Kidney glomerular epithelial cell (primary cell): ENCODE results near the gene PXMP2.

Source experiments
- DNase-seq: peaks from one replicate; lab custom pipeline; 2025; lab: John Stamatoyannopoulos, UW

Gene PXMP2

GRCh38 chr12:132695431-132695830, 8.0 kb downstream of the PXMP2 start:
- no peak for DNase-seq

DNA sequence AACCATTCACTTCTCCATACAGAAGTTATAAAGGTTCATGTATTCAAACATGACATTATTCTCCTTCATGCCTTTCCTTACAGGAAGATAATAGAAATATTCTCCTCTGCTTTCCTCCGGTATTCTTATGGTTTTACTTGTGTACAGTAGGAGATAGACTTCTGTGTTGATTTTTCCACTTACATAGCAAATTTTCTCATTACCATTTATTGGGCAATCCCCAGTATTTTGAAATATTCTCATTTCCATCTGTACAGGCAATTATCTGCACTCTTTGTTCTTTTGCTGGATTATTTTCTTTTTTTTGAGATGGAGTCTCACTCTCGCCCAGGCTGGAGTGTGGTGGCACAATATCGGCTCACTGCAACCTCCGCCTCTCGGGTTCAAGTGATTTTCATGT, 11.0 kb downstream of the PXMP2 start:
- DNase-seq = no peak

DNA sequence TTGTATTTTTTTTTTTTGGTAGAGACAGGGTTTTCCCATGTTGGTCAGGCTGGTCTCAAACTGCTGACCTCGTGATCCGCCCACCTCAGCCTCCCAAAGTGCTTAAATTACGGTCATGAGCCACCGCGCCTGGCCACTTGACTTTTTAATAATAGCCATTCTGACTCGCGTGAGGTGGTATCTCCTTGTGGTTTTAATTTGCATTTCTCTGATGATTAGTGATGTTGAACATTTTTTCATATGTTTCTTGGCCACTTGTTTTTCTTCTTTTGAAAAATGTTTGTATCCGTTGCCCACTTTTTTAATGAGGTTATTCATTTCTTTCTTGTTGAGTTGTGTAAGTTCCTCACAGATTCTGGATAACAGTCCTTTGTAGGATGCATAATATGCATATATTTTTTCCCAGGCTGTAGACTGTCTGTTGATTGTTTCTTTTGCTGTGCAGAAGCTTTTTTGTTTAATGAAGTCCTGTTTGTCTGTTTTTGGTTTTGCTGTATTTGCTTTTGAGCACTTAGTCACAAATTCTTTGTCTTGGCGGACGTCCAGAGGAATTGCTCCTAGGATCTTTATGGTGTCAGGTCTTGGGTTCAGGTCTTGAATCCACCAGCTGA, 12.9 kb downstream of the PXMP2 start:
- no peak for DNase-seq

DNA sequence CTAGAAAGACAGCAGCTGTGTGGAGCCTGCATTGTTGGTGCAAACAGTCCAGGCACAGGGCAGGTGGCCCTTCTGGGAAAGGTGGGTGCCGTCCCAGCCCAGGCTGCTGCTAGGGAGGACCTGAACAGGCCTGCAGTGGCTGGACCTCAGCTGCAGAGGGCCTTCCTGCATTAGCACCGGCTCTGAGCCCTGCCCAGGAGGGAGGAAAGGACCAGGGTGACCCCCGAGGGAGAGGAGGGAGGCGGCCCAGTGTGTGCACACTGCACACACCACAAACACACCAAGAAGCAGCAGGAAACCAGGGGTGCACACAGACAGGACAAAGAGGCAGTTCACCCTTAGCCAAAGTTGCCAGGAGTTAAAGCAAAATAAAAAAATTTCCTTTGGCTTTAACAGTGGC, 15.3 kb downstream of the PXMP2 start:
- DNase-seq = no peak

DNA sequence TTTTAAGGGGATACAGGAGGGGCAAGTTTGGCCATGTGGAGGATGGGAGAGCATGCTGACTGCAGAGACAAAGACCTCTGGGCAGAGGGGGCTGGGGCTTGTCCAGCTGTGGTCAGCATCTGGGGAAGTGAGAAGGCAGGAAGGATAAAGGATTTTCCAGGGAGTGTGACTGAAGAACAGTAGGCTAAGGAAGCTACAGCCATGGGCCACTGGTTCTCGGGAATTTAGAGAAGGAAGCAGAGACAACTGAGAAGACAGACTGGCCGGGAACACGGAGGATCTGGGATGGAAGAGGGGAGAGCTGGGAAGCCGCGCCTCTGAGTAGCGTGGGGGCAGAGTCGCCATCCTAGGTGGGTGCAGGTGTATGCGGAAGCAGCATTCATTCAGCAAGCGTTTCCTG, 16.3 kb downstream of the PXMP2 start:
- DNase-seq = peak; percentile 68

DNA sequence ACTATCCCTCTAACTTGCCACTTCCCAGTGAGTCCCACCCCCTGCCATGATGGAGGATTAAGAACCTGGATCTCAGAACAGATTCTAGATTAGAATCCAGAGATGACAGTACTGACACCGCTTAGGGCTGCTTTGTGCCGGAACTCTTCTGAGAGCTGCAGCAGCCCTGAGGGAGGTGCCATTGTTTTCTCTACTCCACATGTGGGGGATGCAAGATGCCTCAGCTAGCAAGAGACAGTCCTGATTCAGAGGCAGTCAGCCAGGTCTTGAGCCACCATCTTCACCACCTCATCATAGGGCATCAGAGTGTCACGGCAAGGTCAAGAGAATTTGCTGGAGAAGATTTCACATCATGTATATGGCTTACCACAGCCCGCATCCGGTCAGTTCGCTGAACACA, 19.9 kb downstream of the PXMP2 start:
- no peak for DNase-seq

DNA sequence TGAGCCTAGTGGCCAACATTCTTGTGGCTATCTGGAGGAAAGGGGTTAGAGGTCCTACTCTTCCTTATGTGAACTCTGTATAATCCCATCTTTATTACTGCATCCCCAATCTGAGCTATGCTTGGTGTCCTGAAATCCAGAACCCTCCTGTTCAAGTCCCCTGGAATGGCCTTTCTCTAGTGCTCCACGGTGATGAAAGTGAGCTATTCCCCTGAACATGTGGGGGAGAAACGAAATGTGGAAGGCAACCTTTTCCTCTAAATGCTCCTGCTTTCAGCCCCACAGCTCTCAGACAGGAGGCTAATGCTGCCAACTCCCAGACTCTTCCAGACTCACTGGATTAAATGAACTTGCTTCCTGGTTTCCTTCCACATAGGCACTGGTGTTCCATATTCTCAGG, 20.8 kb downstream of the PXMP2 start:
- DNase-seq = no peak

- DNase-seq = no peak
Measured at GRCh38 chr12:132710043-132710404, 22.6 kb downstream of the PXMP2 start.

- DNase-seq = peak; percentile 74
Measured at GRCh38 chr12:132710405-132711079, 23.2 kb downstream of the PXMP2 start, which contains the start of gene PGAM5. PGAM5 (plus strand) TSS chr12:132710842; CDS start chr12:132710877, 35 bp downstream.

DNA sequence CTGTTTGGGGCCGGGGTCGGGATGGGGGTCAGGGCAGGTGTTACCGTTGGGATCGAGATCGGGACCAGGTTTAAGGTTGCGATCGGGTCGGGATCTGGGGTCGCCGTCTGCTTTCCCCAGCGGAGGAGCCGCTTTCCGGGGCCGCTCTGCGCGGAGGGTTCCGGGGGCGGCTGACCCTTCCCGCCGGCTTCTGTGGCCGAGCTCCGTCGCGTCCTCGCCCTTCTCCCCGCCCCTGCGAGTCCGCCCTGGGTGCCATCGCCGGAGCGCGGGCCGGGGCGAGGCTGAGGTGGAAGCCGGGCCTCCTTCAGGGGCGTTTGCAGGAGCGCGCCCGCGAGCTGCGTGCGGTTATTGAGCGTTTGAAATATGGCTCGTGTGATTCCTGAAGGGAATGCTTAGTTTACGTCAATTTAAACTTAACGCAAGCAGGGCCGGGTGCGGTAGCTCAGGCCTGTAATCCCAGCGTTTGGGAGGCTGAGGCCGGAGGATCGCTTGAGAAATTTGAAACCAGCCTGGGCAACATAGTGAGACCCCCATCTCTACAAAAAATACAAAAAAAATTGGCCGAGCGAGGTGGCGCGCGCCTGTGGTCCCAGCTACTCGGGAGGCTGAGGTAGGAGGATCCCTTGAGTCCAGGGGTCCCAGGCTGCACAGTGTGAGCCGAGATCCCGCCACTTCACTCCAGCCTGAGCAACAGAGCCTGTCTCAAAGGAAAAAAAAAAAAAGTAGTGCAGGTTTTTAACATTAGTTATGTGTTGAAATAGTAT, 23.9 kb downstream of the PXMP2 start:
- no peak for DNase-seq

- no peak for DNase-seq
Measured at GRCh38 chr12:132713123-132713522, 25.7 kb downstream of the PXMP2 start.

DNA sequence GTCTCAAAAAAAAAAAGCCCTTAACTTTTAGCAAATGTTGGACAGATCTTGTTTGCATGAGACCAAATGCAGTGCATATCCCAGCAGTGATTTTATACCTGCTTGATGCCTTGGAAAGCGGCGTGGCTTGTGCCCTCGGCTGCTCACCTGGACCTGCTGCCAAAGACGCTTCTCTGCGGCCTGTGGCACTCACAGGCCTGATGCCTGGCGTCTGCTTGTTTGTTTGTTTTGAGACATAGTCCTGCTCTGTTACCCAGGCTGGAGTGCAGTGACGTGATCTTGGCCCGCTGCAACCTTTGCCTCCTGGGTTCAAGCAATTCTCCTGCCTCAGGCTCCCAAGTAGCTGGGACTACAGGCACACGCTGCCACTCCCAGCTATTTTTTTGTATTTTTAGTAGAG, 28.5 kb downstream of the PXMP2 start:
- no peak for DNase-seq

DNA sequence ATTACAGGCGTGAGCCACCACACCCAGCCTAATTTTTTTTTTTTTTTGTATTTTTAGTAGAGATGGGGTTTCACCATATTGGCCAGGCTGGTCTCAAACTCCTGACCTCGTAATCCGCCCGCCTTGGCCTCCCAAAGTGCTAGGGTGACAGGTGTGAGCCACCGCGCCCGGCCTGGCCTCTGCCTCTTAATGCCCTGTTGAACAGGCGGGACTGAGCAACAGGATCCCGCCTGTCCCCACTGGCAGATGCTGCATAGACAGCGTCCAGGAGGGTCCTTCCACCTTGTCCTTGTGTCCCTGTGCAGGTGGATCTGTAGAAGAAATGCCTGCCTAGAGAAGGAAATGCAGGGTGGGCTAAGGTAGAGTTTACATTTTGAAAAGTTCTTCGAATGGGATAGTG, 29.0 kb downstream of the PXMP2 start:
- no peak for DNase-seq

GRCh38 chr12:132717011-132717410, 29.6 kb downstream of the PXMP2 start:
- DNase-seq = no peak

- DNase-seq = no peak
Measured at GRCh38 chr12:132717531-132718387, 30.4 kb downstream of the PXMP2 start.

GRCh38 chr12:132718644-132719043, 31.3 kb downstream of the PXMP2 start:
- no peak for DNase-seq

DNA sequence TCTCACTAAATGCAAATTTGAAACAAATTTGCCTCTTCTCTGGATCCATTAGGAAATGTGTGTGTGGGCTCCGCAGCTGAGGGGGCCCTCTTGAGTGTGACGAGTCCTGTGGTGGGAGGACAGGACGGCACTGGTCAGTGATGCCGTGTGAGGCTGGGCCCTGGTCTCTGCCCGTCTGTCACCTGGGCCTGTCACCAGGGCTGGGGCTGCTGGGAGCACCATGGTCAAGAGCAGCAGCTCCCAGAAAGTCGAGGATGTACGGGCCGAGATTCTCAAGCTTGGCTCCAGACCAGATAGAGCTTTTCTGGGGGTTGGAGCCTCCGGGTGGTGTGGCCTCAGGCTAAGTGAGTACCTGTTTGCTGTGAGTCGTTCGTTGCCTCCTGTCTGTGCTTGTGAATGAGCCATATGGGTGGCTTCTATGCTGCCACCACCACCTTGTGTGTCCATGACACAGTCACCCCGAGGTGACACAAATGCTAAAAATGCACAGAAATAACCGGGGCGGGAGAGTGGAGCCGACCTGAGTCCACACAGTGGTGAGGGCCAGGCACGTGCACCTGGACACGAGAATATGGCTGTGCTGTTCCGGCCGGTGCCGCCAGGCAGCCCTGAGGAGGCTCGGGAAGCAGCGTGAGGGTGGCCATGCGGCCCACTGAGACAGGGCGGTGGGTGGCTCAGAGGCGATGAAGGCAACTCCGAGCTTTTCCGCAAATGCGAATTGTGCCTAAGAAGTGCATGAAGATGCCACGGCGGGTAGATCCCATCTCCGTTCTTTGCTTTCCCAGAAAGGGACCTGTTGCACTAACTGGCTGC, 32.0 kb downstream of the PXMP2 start:
- DNase-seq = no peak

- DNase-seq = no peak
Measured at GRCh38 chr12:132719954-132720324, 32.6 kb downstream of the PXMP2 start.

DNA sequence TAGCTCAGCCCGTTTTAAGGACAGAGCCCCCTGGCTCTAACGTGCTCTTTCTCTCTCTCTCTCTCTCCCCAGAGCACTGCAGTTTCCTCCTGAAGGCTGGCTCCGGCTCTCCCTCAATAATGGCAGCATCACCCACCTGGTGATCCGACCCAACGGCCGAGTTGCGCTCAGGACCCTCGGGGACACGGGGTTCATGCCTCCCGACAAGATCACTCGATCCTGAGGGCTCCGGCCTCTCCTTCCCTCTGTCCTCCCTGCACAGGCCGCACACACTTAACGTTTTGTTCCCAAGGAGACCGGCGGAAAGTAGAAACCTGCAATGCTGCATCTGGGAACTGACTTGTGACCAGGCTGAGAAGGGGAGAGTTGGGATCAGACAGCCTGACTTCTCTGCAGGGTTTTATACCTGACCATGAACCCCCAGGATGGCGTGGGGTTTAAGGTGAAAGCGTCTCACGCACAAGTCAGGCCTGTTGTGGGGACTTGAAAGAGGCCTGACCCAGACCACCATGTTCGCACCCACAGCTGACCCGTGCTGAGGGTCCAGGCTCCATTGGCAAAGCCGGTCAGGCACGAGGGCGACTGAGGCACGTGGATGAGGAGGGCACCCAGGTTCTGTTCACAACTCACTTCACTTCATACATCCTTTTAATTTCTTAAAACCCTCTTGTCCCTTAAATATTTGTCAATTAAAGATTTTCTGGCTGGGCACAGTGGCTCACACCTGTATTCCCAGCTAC, 33.4 kb downstream of the PXMP2 start:
- no peak for DNase-seq

DNA sequence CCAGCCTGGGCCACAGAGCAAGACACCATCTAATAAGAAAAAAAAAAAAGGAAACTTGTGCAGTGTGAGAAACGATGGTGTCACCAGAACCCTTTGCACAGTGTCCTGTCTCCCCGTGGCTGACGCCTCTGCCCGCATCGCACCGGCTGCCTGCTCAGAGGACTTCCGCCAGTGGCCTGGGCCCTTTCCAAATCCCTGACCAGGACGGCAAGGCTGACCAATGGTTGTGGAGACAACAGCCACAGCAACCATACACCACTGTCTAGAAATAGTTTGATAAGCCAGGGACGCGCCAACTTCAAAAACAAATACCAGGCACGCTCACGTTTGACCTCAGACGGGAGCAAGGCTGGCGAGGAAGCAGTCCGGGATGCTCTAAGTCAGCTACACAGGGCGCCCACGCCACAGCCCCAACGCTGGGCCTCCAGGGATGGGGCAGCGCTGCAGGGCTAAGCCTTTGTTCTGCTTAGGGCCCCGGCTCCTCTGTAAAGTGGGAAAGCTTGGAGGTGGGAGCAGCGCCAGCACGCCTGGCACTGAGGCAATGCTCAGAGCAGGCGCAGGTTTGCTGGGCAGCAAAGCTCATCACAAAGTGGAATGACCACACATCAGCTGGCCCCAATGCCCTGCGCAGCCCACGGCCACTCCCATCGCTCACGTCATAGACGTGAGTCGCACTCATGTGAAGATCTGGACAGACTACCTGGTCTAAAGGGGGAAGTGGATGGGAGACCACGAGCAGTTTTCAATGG, 35.8 kb downstream of the PXMP2 start:
- no peak for DNase-seq
